ENCODE measurements around the gene UBA7.
"Not testable (repeated sequence)": the region's sequence is repeated elsewhere in the genome, so short reads cannot be mapped to it uniquely, and the experiment has no call there.

Gene UBA7

GRCh38 chr3:49786357-49787181, 27.2 kb downstream of the UBA7 start, which contains the start of gene IP6K1:
TSS of gene IP6K1 (minus strand) at chr3:49786542. CDS start at chr3:49748040, 38,502 bp downstream.
- DNase-seq (ENCODE audit: low read depth in 2 of 2), result peak; percentile 99

DNA sequence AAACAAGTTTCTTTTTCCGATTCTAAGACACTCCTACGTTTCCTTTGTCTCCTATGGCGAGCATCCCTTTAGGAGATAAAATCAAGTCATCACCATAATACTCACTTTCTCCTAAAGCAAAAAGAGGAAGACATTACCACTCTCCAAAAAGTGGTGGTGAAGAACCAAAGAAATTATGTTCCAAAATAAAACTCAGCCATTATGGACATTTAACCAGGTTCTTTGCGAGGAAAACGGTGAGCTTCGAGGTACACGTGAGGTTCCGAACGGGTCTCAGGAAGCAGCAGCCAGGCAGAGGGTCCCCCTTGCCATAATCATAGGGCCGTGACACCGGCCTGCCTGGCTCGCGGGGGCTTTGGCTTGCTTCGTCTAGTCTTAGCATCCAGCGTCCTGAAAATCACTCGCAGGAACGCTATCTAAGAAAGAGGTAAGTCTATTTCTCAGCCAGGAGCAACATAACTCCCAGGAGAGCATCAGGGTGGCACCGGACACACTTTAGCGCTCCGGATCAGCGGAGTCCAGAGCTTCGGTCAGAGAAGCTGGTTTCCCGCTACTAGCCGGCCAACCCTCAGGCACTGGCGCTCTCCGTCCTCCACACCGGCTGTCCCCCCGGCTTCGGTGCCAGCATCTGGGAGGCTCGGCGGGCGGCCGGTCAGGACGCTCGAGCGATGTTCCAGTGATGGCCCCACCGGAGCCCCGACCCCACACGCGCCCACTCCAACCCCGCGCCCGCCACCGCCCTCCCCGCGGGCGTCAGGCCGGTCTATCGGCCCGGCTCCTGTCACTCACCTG, 28.0 kb downstream of the UBA7 start:
- DNase-seq (ENCODE audit: low read depth in 2 of 2), result no peak

DNA sequence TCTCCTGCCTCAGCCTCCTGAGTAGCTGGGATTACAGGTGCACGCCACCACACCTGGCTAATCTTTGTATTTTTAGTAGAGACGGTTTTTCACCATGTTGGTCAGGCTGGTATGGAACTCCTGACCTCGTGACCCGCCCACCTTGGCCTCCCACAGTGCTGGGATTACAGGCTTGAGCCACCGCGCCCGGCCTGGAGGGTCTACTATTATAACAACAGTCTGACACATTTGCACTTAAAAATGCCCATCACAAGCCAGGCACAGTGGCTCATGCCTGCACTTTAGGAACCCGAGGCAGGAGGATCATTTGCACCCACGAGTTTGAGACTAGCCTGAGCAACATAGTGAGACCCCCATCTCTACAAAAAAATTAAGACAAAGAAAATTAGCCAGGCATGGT, 31.5 kb downstream of the UBA7 start:
- not testable (repeated sequence) for DNase-seq (ENCODE audit: low read depth in 2 of 2)

DNA sequence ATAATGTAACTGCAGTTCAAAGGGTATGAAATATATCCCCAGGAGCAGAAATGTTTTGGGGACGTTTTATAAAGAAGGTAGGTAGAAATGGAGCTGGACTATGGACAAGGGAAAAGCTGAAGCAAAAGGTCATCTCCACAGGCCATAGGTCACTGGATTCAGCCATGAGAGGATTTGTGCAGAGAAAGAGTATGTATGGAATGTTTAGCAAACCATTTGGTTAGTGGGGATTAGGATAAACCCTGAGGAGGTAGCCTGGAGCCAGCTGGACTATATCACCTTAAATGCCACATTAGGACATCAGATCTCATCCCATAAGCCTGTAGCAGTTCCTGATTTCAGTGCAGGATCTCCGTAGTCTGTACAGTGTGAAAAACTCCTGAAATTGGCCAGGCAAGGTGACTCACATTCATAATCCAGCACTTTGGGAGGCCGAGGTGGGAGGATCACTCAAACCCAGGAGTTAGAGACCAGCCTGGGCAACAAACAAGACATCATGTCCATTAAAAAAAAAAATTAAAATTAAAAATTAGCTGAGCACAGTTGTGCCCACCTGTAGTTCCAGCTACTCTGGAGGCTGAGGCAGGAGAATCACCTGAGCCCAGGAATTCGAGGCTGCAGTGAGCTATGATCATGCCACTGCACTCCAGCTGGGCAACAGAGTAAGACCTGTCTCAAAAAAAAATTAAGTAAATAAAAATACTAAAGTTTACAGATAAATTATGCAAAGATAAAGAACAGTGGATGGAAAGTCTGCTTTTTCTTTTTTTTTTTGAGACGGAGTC, 32.1 kb downstream of the UBA7 start:
- no peak for DNase-seq (ENCODE audit: low read depth in 2 of 2)

DNA sequence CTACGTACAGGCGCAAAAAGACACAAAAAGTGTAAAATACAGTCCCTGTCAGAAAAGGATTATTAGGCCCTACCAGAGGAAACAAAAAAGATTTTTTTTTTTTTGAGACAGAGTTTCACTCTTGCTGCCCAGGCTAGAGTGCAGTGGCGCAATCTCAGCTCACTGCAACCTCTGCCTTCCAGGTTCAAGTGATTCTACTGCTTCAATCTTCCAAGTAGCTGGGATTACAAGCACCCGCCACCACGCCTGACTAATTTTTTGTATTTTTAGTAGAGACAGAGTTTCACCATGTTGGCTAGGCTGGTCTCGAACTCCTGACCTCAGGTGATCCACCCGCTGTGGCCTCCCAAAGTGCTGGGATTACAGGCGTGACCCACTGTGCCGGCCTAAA, 32.8 kb downstream of the UBA7 start:
- not testable (repeated sequence) for DNase-seq (ENCODE audit: low read depth in 2 of 2)

GRCh38 chr3:49780080-49780974, 33.4 kb downstream of the UBA7 start:
- no peak for DNase-seq (ENCODE audit: low read depth in 2 of 2)

- no peak for DNase-seq (ENCODE audit: low read depth in 2 of 2)
These were observed 34.2 kb downstream of the UBA7 start for GRCh38 chr3:49779358-49780079.

- not testable (repeated sequence) for DNase-seq (ENCODE audit: low read depth in 2 of 2)
These were observed 37.7 kb downstream of the UBA7 start for GRCh38 chr3:49776101-49776500.

DNA sequence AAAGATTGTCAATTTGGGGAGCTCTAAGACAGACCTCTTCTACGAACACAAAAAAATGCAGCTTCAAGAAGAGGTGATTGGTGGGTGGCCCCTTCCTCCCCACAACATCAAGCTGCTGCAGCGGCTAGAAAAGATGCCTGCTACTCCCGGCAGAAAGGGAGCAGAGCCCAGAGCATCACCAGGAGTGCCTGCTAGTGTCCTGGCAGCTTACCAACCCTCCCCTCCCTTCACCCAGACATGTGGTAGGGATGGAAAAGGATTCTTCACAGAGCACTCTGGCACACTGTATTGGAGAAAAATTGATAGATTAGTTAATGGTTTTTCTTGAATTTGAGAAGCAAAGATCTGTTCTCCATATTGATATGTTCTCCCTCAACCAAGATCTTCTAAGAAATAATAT, 38.2 kb downstream of the UBA7 start:
- no peak for DNase-seq (ENCODE audit: low read depth in 2 of 2)

DNA sequence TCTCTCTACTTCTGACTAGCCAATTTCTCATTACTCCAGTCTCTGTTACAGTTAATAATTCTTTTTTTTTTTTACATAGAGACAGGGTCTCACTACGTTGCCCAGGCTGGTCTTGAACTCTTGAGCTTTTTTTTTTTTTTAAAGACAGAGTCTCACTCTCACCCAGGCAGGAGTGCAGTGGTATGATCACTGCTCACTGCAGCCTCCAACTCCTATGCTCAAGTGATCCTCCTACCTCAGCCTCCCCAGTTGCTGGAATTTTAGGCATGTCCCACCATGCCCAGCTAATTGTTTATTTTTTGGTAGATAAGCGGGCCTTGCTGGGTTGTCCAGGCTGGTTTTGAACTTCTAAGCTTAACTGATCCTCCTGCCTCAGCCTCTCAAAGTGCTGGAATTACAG, 41.0 kb downstream of the UBA7 start:
- DNase-seq (ENCODE audit: low read depth in 2 of 2), result no peak

GRCh38 chr3:49771340-49771938, 42.3 kb downstream of the UBA7 start:
- DNase-seq (ENCODE audit: low read depth in 2 of 2), result no peak

DNA sequence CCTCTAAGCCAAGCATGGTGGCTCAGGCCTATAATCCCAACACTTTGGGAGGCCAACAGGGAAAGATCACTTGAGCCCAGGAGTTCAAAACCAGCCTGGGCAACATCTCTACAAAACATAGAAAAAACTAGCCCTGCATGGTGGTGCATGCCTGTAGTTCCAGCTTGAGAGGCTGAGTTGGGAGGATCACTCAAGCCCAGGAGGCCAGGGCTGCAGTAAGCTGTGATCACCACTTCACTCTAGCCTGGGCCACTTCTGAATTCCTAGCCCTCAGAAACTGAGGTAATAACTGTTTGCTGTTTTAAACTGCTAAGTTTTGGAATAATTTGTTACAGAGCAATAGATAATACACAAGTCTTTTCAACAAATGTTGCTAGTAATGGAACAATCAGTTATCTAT, 43.8 kb downstream of the UBA7 start:
- DNase-seq (ENCODE audit: low read depth in 2 of 2), result no peak

- DNase-seq (ENCODE audit: low read depth in 2 of 2), result no peak
These were observed 44.4 kb downstream of the UBA7 start for GRCh38 chr3:49769286-49769915.

DNA sequence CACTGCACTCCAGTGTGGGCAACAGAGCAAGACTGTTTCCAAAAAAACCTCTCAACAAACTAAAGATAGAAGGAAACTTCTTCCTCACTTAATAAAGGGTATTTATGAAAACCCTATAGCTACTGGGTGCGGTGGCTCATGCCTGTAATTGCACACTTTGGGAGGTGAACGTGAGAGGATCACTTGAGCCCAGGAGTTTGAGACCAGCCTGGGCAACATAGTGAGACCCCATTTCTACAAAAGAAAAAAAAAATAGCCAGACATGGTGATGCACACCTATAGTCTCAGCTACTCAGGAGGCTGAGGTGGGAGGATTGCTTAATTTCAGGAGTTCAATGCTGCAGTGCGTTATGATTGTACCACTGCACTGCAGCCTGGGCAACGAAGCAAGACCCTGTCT, 49.8 kb downstream of the UBA7 start:
- no peak for DNase-seq (ENCODE audit: low read depth in 2 of 2)

DNA sequence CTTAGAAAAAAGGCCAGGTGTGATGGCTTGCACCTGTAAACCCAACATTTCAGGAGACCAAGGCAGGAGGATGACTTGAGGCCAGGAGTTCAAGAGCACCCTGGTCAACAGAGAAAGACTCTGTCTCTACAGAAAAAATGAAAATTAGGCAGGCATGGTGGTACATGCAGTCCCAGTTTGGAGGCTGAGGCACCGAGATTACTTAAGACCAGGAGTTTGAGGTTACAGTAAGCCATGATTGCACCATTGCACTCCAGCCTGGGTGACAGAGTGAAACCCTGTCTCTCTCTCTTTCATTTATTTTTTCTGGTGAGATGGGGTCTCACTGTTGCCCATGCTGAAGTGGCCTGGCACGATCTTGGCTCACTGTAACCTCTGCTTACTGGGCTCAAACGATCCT, 52.1 kb downstream of the UBA7 start:
- no peak for DNase-seq (ENCODE audit: low read depth in 2 of 2)

DNA sequence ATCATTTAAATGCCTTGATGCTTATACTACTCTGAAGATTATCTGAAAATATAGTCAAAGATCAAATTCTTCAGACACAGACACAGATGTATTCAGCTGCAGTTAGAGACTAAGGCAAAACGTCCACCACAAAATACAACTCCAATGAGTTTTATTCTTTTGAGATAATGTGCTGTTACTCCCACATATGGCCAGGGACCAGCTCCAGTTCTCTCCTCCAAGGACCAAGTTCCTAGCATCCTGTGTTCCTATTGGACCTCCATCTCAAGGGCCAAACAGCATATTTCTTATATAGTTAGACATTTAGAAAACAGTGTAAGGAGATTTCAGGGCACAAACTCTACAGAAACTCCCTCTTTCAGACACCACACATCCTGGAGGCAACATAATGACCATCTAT, 54.5 kb downstream of the UBA7 start:
- DNase-seq (ENCODE audit: low read depth in 2 of 2), result no peak

DNA sequence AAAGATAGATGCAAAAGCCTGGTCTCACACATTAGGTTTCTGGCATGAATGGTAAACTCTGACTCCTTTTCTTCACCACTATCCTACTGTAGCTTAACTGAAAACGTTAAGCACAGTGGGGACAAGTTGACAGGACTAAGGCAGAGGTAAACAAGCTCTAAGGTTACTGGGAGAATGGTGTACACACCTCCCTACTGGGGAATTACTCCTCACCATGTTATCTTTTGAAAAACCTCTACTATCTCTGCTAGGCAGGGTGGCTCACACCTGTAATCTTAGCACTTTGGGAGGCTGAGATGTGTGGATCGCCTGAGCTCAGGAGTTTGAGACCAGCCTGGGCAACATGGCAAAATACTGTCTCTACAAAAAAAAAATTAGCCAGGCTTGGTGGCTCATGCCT, 56.6 kb downstream of the UBA7 start:
- no peak for DNase-seq (ENCODE audit: low read depth in 2 of 2)

DNA sequence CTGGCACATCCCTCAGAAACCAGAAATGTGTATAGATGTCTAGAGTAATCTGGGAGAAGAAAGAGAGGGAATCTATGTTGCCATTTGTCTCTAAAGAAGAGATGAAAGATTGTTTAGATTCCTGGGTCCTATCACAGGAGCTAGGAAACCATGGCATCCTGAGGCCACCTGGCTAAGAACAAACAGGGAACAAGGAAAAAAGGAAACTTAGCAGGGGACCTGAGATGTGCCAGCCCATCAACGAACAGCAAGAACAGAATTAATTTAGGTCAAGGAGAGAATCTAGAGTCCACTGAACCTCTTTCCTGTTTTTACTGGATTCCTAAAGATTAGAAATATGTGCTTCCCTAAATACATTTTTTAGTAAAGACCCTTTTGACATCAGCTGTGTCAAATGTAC, 57.7 kb downstream of the UBA7 start:
- no peak for DNase-seq (ENCODE audit: low read depth in 2 of 2)

Measured in activated CD4-positive, alpha-beta T cell treated with anti-CD3 and anti-CD28 coated beads for 24 hours (primary cell).